Measurements from ENCODE around the gene BRINP3. TPM values are rescaled to one million over a fixed set of nuclear protein-coding genes. Genes with fewer than 3 reads are reported as not detected.

BRINP3 gene
- total RNA-seq, 1 experiment from 2014 or later: 0.28 TPM

DNA sequence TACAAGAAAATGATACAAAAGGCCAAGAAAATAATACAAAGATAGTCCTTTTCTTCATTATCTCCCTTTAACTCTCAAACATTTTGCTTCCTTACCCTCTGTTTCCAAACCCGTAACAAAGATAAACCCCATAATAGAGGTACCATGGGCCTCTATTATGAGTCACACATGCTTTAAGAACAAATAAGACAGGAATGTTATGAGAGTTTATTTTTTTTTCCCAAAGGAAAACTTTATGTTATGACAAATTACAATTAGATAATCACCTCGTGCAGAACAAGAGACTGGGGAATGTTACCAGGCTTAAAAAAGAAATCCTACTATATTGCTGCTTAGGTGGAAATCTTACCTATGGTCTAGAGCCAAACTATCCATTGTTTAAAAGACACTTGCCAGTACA, 272.0 kb downstream of the BRINP3 start:
- peaks cover 12% of the 10 kb centered on the region for H3K36me3 Mint-ChIP-seq
- no peak overlapping the region for H3K4me3 Mint-ChIP-seq
- ChIA-PET CTCF (no interaction called here), POLR2A (no interaction called here)
- H3K27me3 Mint-ChIP-seq (ENCODE audit: low read depth): no peaks in the 10 kb centered on the region; the same call in 1 of the 2 replicates
- H3K27ac Mint-ChIP-seq: no peak overlapping the region
- H3K9me3 Mint-ChIP-seq: peaks cover 23% of the 10 kb centered on the region
- ATAC-seq (no peak), DNase-seq (ENCODE audit: low spot score) (no peak)
- H3K4me1 Mint-ChIP-seq: no peaks in the 10 kb centered on the region
- TF ChIP-seq RELA (CRISPR knock-in tag; IDR thresholded peaks at IDR 0.05; ENCODE audit: borderline replicate concordance): no peak
- TF ChIP-seq, protein P1, sequence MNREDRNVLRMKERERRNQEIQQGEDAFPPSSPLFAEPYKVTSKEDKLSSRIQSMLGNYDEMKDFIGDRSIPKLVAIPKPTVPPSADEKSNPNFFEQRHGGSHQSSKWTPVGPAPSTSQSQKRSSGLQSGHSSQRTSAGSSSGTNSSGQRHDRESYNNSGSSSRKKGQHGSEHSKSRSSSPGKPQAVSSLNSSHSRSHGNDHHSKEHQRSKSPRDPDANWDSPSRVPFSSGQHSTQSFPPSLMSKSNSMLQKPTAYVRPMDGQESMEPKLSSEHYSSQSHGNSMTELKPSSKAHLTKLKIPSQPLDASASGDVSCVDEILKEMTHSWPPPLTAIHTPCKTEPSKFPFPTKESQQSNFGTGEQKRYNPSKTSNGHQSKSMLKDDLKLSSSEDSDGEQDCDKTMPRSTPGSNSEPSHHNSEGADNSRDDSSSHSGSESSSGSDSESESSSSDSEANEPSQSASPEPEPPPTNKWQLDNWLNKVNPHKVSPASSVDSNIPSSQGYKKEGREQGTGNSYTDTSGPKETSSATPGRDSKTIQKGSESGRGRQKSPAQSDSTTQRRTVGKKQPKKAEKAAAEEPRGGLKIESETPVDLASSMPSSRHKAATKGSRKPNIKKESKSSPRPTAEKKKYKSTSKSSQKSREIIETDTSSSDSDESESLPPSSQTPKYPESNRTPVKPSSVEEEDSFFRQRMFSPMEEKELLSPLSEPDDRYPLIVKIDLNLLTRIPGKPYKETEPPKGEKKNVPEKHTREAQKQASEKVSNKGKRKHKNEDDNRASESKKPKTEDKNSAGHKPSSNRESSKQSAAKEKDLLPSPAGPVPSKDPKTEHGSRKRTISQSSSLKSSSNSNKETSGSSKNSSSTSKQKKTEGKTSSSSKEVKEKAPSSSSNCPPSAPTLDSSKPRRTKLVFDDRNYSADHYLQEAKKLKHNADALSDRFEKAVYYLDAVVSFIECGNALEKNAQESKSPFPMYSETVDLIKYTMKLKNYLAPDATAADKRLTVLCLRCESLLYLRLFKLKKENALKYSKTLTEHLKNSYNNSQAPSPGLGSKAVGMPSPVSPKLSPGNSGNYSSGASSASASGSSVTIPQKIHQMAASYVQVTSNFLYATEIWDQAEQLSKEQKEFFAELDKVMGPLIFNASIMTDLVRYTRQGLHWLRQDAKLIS (CRISPR knock-in tag; IDR thresholded peaks at IDR 0.05; ENCODE audit: borderline replicate concordance): no peak
- TF ChIP-seq GABPB1 (CRISPR knock-in tag; IDR thresholded peaks at IDR 0.05): no peak
- TF ChIP-seq ELF4 (CRISPR knock-in tag; IDR thresholded peaks at IDR 0.05; ENCODE audit: low read depth): no peak
- TF ChIP-seq, protein P2, sequence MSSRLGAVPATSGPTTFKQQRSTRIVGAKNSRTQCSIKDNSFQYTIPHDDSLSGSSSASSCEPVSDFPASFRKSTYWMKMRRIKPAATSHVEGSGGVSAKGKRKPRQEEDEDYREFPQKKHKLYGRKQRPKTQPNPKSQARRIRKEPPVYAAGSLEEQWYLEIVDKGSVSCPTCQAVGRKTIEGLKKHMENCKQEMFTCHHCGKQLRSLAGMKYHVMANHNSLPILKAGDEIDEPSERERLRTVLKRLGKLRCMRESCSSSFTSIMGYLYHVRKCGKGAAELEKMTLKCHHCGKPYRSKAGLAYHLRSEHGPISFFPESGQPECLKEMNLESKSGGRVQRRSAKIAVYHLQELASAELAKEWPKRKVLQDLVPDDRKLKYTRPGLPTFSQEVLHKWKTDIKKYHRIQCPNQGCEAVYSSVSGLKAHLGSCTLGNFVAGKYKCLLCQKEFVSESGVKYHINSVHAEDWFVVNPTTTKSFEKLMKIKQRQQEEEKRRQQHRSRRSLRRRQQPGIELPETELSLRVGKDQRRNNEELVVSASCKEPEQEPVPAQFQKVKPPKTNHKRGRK (CRISPR knock-in tag; IDR thresholded peaks at IDR 0.05; ENCODE audit: borderline replicate concordance): no peak
- TF ChIP-seq CREB1 (CRISPR knock-in tag; IDR thresholded peaks at IDR 0.05): no peak
- TF ChIP-seq, protein P3, sequence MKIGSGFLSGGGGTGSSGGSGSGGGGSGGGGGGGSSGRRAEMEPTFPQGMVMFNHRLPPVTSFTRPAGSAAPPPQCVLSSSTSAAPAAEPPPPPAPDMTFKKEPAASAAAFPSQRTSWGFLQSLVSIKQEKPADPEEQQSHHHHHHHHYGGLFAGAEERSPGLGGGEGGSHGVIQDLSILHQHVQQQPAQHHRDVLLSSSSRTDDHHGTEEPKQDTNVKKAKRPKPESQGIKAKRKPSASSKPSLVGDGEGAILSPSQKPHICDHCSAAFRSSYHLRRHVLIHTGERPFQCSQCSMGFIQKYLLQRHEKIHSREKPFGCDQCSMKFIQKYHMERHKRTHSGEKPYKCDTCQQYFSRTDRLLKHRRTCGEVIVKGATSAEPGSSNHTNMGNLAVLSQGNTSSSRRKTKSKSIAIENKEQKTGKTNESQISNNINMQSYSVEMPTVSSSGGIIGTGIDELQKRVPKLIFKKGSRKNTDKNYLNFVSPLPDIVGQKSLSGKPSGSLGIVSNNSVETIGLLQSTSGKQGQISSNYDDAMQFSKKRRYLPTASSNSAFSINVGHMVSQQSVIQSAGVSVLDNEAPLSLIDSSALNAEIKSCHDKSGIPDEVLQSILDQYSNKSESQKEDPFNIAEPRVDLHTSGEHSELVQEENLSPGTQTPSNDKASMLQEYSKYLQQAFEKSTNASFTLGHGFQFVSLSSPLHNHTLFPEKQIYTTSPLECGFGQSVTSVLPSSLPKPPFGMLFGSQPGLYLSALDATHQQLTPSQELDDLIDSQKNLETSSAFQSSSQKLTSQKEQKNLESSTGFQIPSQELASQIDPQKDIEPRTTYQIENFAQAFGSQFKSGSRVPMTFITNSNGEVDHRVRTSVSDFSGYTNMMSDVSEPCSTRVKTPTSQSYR (CRISPR knock-in tag; IDR thresholded peaks at IDR 0.05): no peak
- TF ChIP-seq, protein P4, sequence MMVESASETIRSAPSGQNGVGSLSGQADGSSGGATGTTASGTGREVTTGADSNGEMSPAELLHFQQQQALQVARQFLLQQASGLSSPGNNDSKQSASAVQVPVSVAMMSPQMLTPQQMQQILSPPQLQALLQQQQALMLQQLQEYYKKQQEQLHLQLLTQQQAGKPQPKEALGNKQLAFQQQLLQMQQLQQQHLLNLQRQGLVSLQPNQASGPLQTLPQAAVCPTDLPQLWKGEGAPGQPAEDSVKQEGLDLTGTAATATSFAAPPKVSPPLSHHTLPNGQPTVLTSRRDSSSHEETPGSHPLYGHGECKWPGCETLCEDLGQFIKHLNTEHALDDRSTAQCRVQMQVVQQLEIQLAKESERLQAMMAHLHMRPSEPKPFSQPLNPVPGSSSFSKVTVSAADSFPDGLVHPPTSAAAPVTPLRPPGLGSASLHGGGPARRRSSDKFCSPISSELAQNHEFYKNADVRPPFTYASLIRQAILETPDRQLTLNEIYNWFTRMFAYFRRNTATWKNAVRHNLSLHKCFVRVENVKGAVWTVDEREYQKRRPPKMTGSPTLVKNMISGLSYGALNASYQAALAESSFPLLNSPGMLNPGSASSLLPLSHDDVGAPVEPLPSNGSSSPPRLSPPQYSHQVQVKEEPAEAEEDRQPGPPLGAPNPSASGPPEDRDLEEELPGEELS (CRISPR knock-in tag; IDR thresholded peaks at IDR 0.05): no peak
- no peak for TF ChIP-seq ZNF416 (CRISPR knock-in tag; IDR thresholded peaks at IDR 0.05)
- TF ChIP-seq, protein P5, sequence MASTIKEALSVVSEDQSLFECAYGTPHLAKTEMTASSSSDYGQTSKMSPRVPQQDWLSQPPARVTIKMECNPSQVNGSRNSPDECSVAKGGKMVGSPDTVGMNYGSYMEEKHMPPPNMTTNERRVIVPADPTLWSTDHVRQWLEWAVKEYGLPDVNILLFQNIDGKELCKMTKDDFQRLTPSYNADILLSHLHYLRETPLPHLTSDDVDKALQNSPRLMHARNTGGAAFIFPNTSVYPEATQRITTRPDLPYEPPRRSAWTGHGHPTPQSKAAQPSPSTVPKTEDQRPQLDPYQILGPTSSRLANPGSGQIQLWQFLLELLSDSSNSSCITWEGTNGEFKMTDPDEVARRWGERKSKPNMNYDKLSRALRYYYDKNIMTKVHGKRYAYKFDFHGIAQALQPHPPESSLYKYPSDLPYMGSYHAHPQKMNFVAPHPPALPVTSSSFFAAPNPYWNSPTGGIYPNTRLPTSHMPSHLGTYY (CRISPR knock-in tag; IDR thresholded peaks at IDR 0.05): no peak
- no peak for TF ChIP-seq NFE2L1 (CRISPR knock-in tag; IDR thresholded peaks at IDR 0.05)
- TF ChIP-seq, protein P6, sequence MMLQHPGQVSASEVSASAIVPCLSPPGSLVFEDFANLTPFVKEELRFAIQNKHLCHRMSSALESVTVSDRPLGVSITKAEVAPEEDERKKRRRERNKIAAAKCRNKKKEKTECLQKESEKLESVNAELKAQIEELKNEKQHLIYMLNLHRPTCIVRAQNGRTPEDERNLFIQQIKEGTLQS (CRISPR knock-in tag; conservative IDR thresholded peaks at IDR 0.05): no peak
- no peak for TF ChIP-seq PRRX2 (CRISPR knock-in tag; IDR thresholded peaks at IDR 0.05)
- TF ChIP-seq NFATC4 (CRISPR knock-in tag; IDR thresholded peaks at IDR 0.05): no peak
- no peak for TF ChIP-seq OVOL2 (CRISPR knock-in tag; IDR thresholded peaks at IDR 0.05; ENCODE audit: borderline replicate concordance)
- TF ChIP-seq, protein P7, sequence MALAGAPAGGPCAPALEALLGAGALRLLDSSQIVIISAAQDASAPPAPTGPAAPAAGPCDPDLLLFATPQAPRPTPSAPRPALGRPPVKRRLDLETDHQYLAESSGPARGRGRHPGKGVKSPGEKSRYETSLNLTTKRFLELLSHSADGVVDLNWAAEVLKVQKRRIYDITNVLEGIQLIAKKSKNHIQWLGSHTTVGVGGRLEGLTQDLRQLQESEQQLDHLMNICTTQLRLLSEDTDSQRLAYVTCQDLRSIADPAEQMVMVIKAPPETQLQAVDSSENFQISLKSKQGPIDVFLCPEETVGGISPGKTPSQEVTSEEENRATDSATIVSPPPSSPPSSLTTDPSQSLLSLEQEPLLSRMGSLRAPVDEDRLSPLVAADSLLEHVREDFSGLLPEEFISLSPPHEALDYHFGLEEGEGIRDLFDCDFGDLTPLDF (CRISPR knock-in tag; IDR thresholded peaks at IDR 0.05): no peak
- no peak for TF ChIP-seq RORB (CRISPR knock-in tag; IDR thresholded peaks at IDR 0.05)
- no peak for TF ChIP-seq TCF7 (CRISPR knock-in tag; IDR thresholded peaks at IDR 0.05; ENCODE audit: low read depth)
- TF ChIP-seq, protein P8, sequence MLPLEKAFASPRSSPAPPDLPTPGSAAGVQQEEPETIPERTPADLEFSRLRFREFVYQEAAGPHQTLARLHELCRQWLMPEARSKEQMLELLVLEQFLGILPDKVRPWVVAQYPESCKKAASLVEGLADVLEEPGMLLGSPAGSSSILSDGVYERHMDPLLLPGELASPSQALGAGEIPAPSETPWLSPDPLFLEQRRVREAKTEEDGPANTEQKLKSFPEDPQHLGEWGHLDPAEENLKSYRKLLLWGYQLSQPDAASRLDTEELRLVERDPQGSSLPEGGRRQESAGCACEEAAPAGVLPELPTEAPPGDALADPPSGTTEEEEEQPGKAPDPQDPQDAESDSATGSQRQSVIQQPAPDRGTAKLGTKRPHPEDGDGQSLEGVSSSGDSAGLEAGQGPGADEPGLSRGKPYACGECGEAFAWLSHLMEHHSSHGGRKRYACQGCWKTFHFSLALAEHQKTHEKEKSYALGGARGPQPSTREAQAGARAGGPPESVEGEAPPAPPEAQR (CRISPR knock-in tag; IDR thresholded peaks at IDR 0.05): no peak

Data from WTC11 (cell line).